Liver (tissue), 9 donors: Measurements from ENCODE around the gene SRC. TPM values are rescaled to one million over a fixed set of nuclear protein-coding genes. Genes with fewer than 3 reads are reported as not detected.

Experiments
- DNase-seq: peaks from one replicate; pipeline ENCODE4 v3.0.0-alpha.2; 2017; ENCODE audit warnings: low spot score
- H3K27ac ChIP-seq, 2 donors: one replicate each; pipeline ENCODE4 v1.7.0; 2013; ENCODE audit warnings: inconsistent platforms in 2 of 2, low read length in 2 of 2, control low read depth in 1 of 2, low read depth in 1 of 2, mild to moderate bottlenecking in 1 of 2
- H3K27me3 ChIP-seq, 4 donors: one replicate each; pipeline versions ENCODE4 v1.6.1 to v1.7.0; 2013; ENCODE audit warnings: low read length in 3 of 4, inconsistent platforms in 1 of 4, mild to moderate bottlenecking in 1 of 4, moderate library complexity in 1 of 4; ENCODE audit not compliant: control insufficient read depth in 4 of 4, insufficient read depth in 4 of 4
- H3K36me3 ChIP-seq, 4 donors: one replicate each; pipeline versions ENCODE4 v1.6.1 to v1.7.0; 2013; ENCODE audit warnings: low read length in 3 of 4, mild to moderate bottlenecking in 3 of 4, low read depth in 1 of 4, moderate library complexity in 1 of 4; ENCODE audit not compliant: control insufficient read depth in 4 of 4, insufficient read depth in 3 of 4
- H3K4me1 ChIP-seq, 4 donors: one replicate each; pipeline versions ENCODE4 v1.6.1 to v1.7.0; 2013; ENCODE audit warnings: low read length in 3 of 4, mild to moderate bottlenecking in 3 of 4, moderate library complexity in 1 of 4; ENCODE audit not compliant: control insufficient read depth in 4 of 4, insufficient read depth in 4 of 4
- H3K4me3 ChIP-seq, 3 donors: one replicate each; pipeline versions ENCODE4 v1.6.1 to v1.7.0; 2013; ENCODE audit warnings: low read length in 3 of 3, control low read depth in 1 of 3, low read depth in 1 of 3, mild to moderate bottlenecking in 1 of 3
- H3K9ac ChIP-seq, 2 donors: one replicate each; pipeline ENCODE4 v1.7.0; 2013; ENCODE audit warnings: low read length in 2 of 2, mild to moderate bottlenecking in 2 of 2, moderate library complexity in 2 of 2, control low read depth in 1 of 2, low read depth in 1 of 2
- H3K9me3 ChIP-seq, 4 donors: one replicate each; pipeline versions ENCODE4 v1.6.1 to v1.7.0; 2013; ENCODE audit warnings: low read length in 3 of 4; ENCODE audit not compliant: control insufficient read depth in 4 of 4
- EGR1 ChIP-seq, 2 donors: IDR thresholded peaks; 2 replicates each; pipeline ENCODE4 v1.6.1; 2016 to 2018; ENCODE audit warnings: antibody characterized with exemption in 2 of 2, low read depth in 2 of 2
- FOXA1 ChIP-seq: IDR thresholded peaks from 2 replicates; pipeline ENCODE4 v1.6.1; 2016; ENCODE audit warnings: antibody characterized with exemption
- FOXA2 ChIP-seq: IDR thresholded peaks from 2 replicates; pipeline ENCODE4 v1.6.1; 2016; ENCODE audit warnings: antibody characterized with exemption
- GABPA ChIP-seq, 2 donors: IDR thresholded peaks in 1 of 2; conservative IDR thresholded peaks in 1 of 2; 2 replicates each; pipeline ENCODE4 v1.6.1; 2016; ENCODE audit warnings: antibody characterized with exemption in 2 of 2, mild to moderate bottlenecking in 1 of 2, moderate library complexity in 1 of 2
- HNF4A ChIP-seq, 2 donors: conservative IDR thresholded peaks; 2 replicates each; pipeline ENCODE4 v1.6.1; 2016; ENCODE audit warnings: antibody characterized with exemption in 2 of 2, mild to moderate bottlenecking in 2 of 2
- HNF4G ChIP-seq: IDR thresholded peaks from 2 replicates; pipeline ENCODE4 v1.6.1; 2016; ENCODE audit warnings: antibody characterized with exemption
- JUND ChIP-seq, 2 donors: IDR thresholded peaks; 2 replicates each; pipeline ENCODE4 v1.6.1; 2016; ENCODE audit warnings: antibody characterized with exemption in 2 of 2
- NR2F2 ChIP-seq: IDR thresholded peaks from 2 replicates; pipeline ENCODE4 v1.6.1; 2016; ENCODE audit warnings: antibody characterized with exemption
- RAD21 ChIP-seq, 2 donors: IDR thresholded peaks; 2 replicates each; pipeline ENCODE4 v1.6.1; 2016; ENCODE audit warnings: antibody characterized with exemption in 2 of 2, mild to moderate bottlenecking in 2 of 2
- RXRA ChIP-seq, 2 donors: IDR thresholded peaks; 2 replicates each; pipeline ENCODE4 v1.6.1; 2017 to 2018; ENCODE audit warnings: antibody characterized with exemption in 2 of 2, mild to moderate bottlenecking in 1 of 2
- SP1 ChIP-seq: IDR thresholded peaks from 2 replicates; pipeline ENCODE4 v1.6.1; 2018; ENCODE audit warnings: antibody characterized with exemption, mild to moderate bottlenecking
- TAF1 ChIP-seq: conservative IDR thresholded peaks from 2 replicates; pipeline ENCODE4 v1.6.1; 2016; ENCODE audit warnings: antibody characterized with exemption, mild to moderate bottlenecking
- YY1 ChIP-seq: IDR thresholded peaks from 2 replicates; pipeline ENCODE4 v1.6.1; 2016; ENCODE audit warnings: antibody characterized with exemption, mild to moderate bottlenecking
- WGBS: extraction: QIAGEN DNeasy Blood & Tissue Kit; methylation state at CpG from one replicate; pipeline ENCODE4 v1.1.7; 2013; 5-methylcytosine and 5-hydroxymethylcytosine counted together
- polyA plus RNA-seq, 2 donors: library from polyadenylated mRNA; stranded (reverse) in 1 of 2; unstranded in 1 of 2; fragments of 200-250 nt in 1 of 2; fragments of >200 nt in 1 of 2; fragmentation: Nextera tagmentation in 1 of 2; extraction: Ambion mirVana in 1 of 2; gene quantifications; one replicate each; pipeline versions ENCODE4 v1.2.1 to v1.2.3, GENCODE V29; 2013 to 2015
- total RNA-seq, 2 donors: library from RNA; depleted of rRNA; stranded (reverse); fragments of >200 nt; gene quantifications; one replicate each; pipeline ENCODE4 v1.2.3, GENCODE V29; 2014
- TF ChIP-seq, protein P1 (sequence below): fragments of 150-350 bp; IDR thresholded peaks from 2 replicates; pipeline ENCODE4 v1.5.1; 2017; ENCODE audit warnings: improper control_type of control experiment, low read depth, low read length; ENCODE audit not compliant: missing input control
- TF ChIP-seq, protein P2 (sequence below): IDR thresholded peaks from 2 replicates; pipeline ENCODE4 v1.6.1; 2016; ENCODE audit warnings: antibody characterized with exemption
- TF ChIP-seq, protein P3 (sequence below): IDR thresholded peaks from 2 replicates; pipeline ENCODE4 v1.6.1; 2016; ENCODE audit warnings: antibody characterized with exemption
- TF ChIP-seq, protein P4 (sequence below): IDR thresholded peaks from 2 replicates; pipeline ENCODE4 v1.6.1; 2016; ENCODE audit warnings: antibody characterized with exemption
- TF ChIP-seq, protein P5 (sequence below): IDR thresholded peaks from 2 replicates; pipeline ENCODE4 v1.6.1; 2016; ENCODE audit warnings: antibody characterized with exemption, mild to moderate bottlenecking
- donor health status: healthy.
- donor health status: healthy.
- donor health status: healthy.
- donor health status: healthy.
- donor health status: healthy.

The SRC gene
- total and polyA plus RNA-seq, 4 donors: 3.3 to 21.2 (median 5.4) TPM

DNA sequence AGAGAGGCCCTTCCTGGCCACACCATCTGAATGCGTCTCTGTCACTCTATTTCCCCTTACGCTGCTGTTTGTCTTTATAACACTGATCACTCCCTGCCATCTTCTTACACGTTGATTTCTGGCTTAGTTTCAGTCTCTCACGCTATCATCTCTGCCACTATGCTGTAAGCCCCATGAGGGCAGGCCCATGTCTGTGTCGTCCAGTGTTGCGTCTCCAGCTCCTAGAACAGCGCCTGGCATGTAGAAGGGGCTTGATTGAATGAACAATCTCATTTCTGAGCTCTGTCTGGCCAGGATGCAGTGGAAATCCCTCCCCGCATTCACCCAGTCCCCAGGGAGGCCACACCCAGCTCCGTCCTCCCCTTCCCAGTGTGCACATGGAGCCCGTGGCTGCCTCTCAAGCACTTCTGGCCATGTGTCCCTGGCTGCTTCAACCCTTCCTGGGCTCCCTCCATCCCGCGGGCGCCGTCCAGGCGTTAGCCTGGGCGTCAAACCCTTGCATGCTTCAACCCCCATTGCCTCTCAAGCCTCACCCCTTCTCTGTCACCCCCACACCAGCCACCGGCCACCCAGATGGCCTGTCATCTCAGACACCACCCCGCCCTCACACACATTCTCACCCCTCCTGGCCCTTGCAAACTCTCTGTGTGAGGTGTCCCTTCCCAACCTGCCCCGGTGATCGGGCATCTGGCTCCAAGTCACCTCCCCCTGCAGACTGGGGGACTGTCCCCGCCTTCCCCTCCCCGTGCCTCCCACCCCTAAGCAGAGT lies 71.1 kb downstream of the SRC start:
- H3K9me3 ChIP-seq: no peaks in the 10 kb centered on the region
- TF ChIP-seq, protein P1, sequence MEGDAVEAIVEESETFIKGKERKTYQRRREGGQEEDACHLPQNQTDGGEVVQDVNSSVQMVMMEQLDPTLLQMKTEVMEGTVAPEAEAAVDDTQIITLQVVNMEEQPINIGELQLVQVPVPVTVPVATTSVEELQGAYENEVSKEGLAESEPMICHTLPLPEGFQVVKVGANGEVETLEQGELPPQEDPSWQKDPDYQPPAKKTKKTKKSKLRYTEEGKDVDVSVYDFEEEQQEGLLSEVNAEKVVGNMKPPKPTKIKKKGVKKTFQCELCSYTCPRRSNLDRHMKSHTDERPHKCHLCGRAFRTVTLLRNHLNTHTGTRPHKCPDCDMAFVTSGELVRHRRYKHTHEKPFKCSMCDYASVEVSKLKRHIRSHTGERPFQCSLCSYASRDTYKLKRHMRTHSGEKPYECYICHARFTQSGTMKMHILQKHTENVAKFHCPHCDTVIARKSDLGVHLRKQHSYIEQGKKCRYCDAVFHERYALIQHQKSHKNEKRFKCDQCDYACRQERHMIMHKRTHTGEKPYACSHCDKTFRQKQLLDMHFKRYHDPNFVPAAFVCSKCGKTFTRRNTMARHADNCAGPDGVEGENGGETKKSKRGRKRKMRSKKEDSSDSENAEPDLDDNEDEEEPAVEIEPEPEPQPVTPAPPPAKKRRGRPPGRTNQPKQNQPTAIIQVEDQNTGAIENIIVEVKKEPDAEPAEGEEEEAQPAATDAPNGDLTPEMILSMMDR: no peak
- no peak for TF ChIP-seq FOXA2
- TF ChIP-seq EGR1 (IDR thresholded peaks at IDR 0.05; ENCODE audit: low read depth in 2 of 2): no peak
- TF ChIP-seq, protein P2, sequence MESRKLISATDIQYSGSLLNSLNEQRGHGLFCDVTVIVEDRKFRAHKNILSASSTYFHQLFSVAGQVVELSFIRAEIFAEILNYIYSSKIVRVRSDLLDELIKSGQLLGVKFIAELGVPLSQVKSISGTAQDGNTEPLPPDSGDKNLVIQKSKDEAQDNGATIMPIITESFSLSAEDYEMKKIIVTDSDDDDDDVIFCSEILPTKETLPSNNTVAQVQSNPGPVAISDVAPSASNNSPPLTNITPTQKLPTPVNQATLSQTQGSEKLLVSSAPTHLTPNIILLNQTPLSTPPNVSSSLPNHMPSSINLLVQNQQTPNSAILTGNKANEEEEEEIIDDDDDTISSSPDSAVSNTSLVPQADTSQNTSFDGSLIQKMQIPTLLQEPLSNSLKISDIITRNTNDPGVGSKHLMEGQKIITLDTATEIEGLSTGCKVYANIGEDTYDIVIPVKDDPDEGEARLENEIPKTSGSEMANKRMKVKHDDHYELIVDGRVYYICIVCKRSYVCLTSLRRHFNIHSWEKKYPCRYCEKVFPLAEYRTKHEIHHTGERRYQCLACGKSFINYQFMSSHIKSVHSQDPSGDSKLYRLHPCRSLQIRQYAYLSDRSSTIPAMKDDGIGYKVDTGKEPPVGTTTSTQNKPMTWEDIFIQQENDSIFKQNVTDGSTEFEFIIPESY: no peak
- TF ChIP-seq GABPA (IDR thresholded peaks at IDR 0.05 in 1 of 2, conservative IDR thresholded peaks at IDR 0.05 in 1 of 2): no peak
- TF ChIP-seq RXRA (IDR thresholded peaks at IDR 0.05): no peak
- TF ChIP-seq, protein P3, sequence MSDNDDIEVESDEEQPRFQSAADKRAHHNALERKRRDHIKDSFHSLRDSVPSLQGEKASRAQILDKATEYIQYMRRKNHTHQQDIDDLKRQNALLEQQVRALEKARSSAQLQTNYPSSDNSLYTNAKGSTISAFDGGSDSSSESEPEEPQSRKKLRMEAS: no peak
- TF ChIP-seq FOXA1: no peak
- no peak for TF ChIP-seq HNF4G
- TF ChIP-seq YY1: no peak
- TF ChIP-seq, protein P4, sequence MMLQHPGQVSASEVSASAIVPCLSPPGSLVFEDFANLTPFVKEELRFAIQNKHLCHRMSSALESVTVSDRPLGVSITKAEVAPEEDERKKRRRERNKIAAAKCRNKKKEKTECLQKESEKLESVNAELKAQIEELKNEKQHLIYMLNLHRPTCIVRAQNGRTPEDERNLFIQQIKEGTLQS: no peak
- TF ChIP-seq, protein P5, sequence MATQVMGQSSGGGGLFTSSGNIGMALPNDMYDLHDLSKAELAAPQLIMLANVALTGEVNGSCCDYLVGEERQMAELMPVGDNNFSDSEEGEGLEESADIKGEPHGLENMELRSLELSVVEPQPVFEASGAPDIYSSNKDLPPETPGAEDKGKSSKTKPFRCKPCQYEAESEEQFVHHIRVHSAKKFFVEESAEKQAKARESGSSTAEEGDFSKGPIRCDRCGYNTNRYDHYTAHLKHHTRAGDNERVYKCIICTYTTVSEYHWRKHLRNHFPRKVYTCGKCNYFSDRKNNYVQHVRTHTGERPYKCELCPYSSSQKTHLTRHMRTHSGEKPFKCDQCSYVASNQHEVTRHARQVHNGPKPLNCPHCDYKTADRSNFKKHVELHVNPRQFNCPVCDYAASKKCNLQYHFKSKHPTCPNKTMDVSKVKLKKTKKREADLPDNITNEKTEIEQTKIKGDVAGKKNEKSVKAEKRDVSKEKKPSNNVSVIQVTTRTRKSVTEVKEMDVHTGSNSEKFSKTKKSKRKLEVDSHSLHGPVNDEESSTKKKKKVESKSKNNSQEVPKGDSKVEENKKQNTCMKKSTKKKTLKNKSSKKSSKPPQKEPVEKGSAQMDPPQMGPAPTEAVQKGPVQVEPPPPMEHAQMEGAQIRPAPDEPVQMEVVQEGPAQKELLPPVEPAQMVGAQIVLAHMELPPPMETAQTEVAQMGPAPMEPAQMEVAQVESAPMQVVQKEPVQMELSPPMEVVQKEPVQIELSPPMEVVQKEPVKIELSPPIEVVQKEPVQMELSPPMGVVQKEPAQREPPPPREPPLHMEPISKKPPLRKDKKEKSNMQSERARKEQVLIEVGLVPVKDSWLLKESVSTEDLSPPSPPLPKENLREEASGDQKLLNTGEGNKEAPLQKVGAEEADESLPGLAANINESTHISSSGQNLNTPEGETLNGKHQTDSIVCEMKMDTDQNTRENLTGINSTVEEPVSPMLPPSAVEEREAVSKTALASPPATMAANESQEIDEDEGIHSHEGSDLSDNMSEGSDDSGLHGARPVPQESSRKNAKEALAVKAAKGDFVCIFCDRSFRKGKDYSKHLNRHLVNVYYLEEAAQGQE: no peak
- TF ChIP-seq JUND (IDR thresholded peaks at IDR 0.05): no peak
- TF ChIP-seq NR2F2: no peak
- TF ChIP-seq HNF4A (conservative IDR thresholded peaks at IDR 0.05): no peak
- TF ChIP-seq RAD21 (IDR thresholded peaks at IDR 0.05): no peak
- TF ChIP-seq TAF1: no peak
- TF ChIP-seq SP1: no peak
- H3K36me3 ChIP-seq: no peaks in the 10 kb centered on the region
- DNase-seq: no peak
- H3K27me3 ChIP-seq: peaks cover 0 to 3% (median 1%) of the 10 kb centered on the region in 4 donors
- no peak overlapping the region for H3K9ac ChIP-seq
- 84% methylated on average over 22 of the region's 22 CpGs for WGBS
- no peak overlapping the region for H3K4me3 ChIP-seq
- no peak overlapping the region for H3K27ac ChIP-seq
- H3K4me1 ChIP-seq: peaks cover 0 to 6% (median 3%) of the 10 kb centered on the region in 4 donors
